OCI-LY1 (cell line): ENCODE results near the gene VWA3B.

Experiments used
- H2AFZ ChIP-seq: fragments of 200-600 bp; sonication (generic), shearing (Covaris generic); 2 replicates; pipeline ENCODE4 v1.6.0; 2014; ENCODE audit warnings: antibody characterized with exemption, mild to moderate bottlenecking, low read length
- H3F3A ChIP-seq: fragments of 200-600 bp; sonication (generic), shearing (Covaris generic); 2 replicates; pipeline ENCODE4 v1.6.0; 2014; ENCODE audit warnings: mild to moderate bottlenecking, antibody characterized with exemption, low read length, moderate library complexity; ENCODE audit not compliant: insufficient read depth
- H3K27ac ChIP-seq: fragments of 200-600 bp; sonication (generic); 2 replicates; pipeline ENCODE4 v1.5.1; 2014; ENCODE audit warnings: low read length, mixed run types, mild to moderate bottlenecking, low read depth; ENCODE audit not compliant: poor library complexity, severe bottlenecking
- H3K27me3 ChIP-seq: fragments of 200-600 bp; sonication (generic); 2 replicates; pipeline ENCODE4 v1.6.0; 2014; ENCODE audit warnings: antibody characterized with exemption, mild to moderate bottlenecking, low read length, moderate library complexity; ENCODE audit not compliant: insufficient read depth
- H3K36me3 ChIP-seq: fragments of 200-600 bp; sonication (generic); 2 replicates; pipeline ENCODE4 v1.6.1; 2014; ENCODE audit warnings: mild to moderate bottlenecking, antibody characterized with exemption, low read length, moderate library complexity, mixed read lengths; ENCODE audit not compliant: insufficient read depth
- H3K4me1 ChIP-seq: fragments of 200-600 bp; sonication (generic); 2 replicates; pipeline ENCODE4 v1.5.1; 2014; ENCODE audit warnings: mild to moderate bottlenecking, low read length, moderate library complexity; ENCODE audit not compliant: insufficient read depth, severe bottlenecking
- H3K4me2 ChIP-seq: fragments of 200-600 bp; sonication (generic), shearing (Covaris generic); 2 replicates; pipeline ENCODE4 v1.6.1; 2014; ENCODE audit warnings: low read length
- H3K4me3 ChIP-seq: fragments of 200-600 bp; sonication (generic); 2 replicates; pipeline ENCODE4 v1.5.1; 2014; ENCODE audit warnings: low read length, low read depth, mild to moderate bottlenecking, mixed read lengths; ENCODE audit not compliant: poor library complexity, severe bottlenecking
- H3K79me2 ChIP-seq: fragments of 200-600 bp; shearing (Covaris generic); 2 replicates; pipeline ENCODE4 v1.6.1; 2016; ENCODE audit warnings: mixed run types, low read length, mixed read lengths; ENCODE audit not compliant: insufficient read depth
- H3K9ac ChIP-seq: fragments of 200-600 bp; sonication (generic), shearing (Covaris generic); 2 replicates; pipeline ENCODE4 v1.6.1; 2014; ENCODE audit warnings: mild to moderate bottlenecking, low read length, mixed read lengths
- H3K9me2 ChIP-seq: fragments of 200-600 bp; sonication (generic), shearing (Covaris generic); 2 replicates; pipeline ENCODE4 v1.6.1; 2014; ENCODE audit warnings: low read depth, mild to moderate bottlenecking, low read length, mixed read lengths
- H3K9me3 ChIP-seq: fragments of 200-600 bp; shearing (Covaris generic); 2 replicates; pipeline ENCODE4 v1.6.1; 2014; ENCODE audit warnings: low read length, mixed read lengths
- H4K20me1 ChIP-seq: fragments of 200-600 bp; sonication (generic), shearing (Covaris generic); 2 replicates; pipeline ENCODE4 v1.6.0; 2016; ENCODE audit warnings: mild to moderate bottlenecking, low read length; ENCODE audit not compliant: insufficient read depth
- CTCF ChIP-seq: fragments of 200-600 bp; sonication (generic), shearing (Covaris generic); IDR thresholded peaks from 2 replicates; pipeline ENCODE4 v1.5.1; 2017; ENCODE audit warnings: mild to moderate bottlenecking, antibody characterized with exemption, low read length, moderate library complexity, mixed read lengths
- EZH2 ChIP-seq: fragments of 200-600 bp; sonication (generic), shearing (Covaris generic); IDR thresholded peaks from 2 replicates; pipeline ENCODE4 v1.8.0; 2017; ENCODE audit warnings: borderline replicate concordance, mixed run types, mild to moderate bottlenecking, antibody characterized with exemption, low read length, moderate library complexity, mixed read lengths

The VWA3B gene

GRCh38 chr2:98153481-98153880, 66.5 kb downstream of the VWA3B start:
- H3K36me3 ChIP-seq = no peaks in the 10 kb centered on the region
- H4K20me1 ChIP-seq = no peaks in the 10 kb centered on the region
- TF ChIP-seq EZH2 (no peak), CTCF (no peak)
- no peaks in the 10 kb centered on the region for H3K9me3 ChIP-seq
- no peak overlapping the region for H3K4me2 ChIP-seq
- no peaks in the 10 kb centered on the region for H3K9me2 ChIP-seq
- no peaks in the 10 kb centered on the region for H3F3A ChIP-seq
- peaks cover 8% of the 10 kb centered on the region for H3K4me1 ChIP-seq
- no peak overlapping the region for H3K4me3 ChIP-seq
- H3K9ac ChIP-seq = no peak overlapping the region
- H2AFZ ChIP-seq = no peak overlapping the region
- H3K79me2 ChIP-seq = no peaks in the 10 kb centered on the region
- H3K27me3 ChIP-seq = 0 out of 2 replicates have a peak, but pooled peaks cover 3% of the 10 kb centered on the region
- H3K27ac ChIP-seq = no peak overlapping the region

- Histone ChIP-seq H3K9me2 (no peaks in the 10 kb centered on the region), H3F3A (no peaks in the 10 kb centered on the region), H3K4me2 (no peak overlapping the region), H3K27me3 (0 out of 2 replicates have a peak, but pooled peaks cover 3% of the 10 kb centered on the region), H3K79me2 (no peaks in the 10 kb centered on the region), H3K9ac (no peak overlapping the region), H3K27ac (no peak overlapping the region), H3K4me3 (no peak overlapping the region), H4K20me1 (no peaks in the 10 kb centered on the region), H3K36me3 (no peaks in the 10 kb centered on the region), H3K4me1 (no peaks in the 10 kb centered on the region), H3K9me3 (no peaks in the 10 kb centered on the region), H2AFZ (no peak overlapping the region)
- TF ChIP-seq EZH2 (no peak), CTCF (no peak)
These were observed 68.3 kb downstream of the VWA3B start for GRCh38 chr2:98155291-98155690.

GRCh38 chr2:98155716-98156115, 68.7 kb downstream of the VWA3B start:
- Histone ChIP-seq H3K9ac (no peak overlapping the region), H3K79me2 (no peaks in the 10 kb centered on the region), H3K4me1 (no peaks in the 10 kb centered on the region), H4K20me1 (no peaks in the 10 kb centered on the region), H2AFZ (no peak overlapping the region), H3K36me3 (no peaks in the 10 kb centered on the region), H3F3A (no peaks in the 10 kb centered on the region), H3K4me3 (no peak overlapping the region), H3K9me3 (no peaks in the 10 kb centered on the region), H3K27me3 (0 out of 2 replicates have a peak, but pooled peaks cover 3% of the 10 kb centered on the region), H3K27ac (no peak overlapping the region), H3K4me2 (no peak overlapping the region), H3K9me2 (no peaks in the 10 kb centered on the region)
- TF ChIP-seq CTCF = no peak
- no peak for TF ChIP-seq EZH2
